NCI-H2107 treated with DMSO at 0.1 percent for 48 hours (cell line): Measurements from ENCODE around the gene WNT5B.

Experiments used
- DNase-seq: peaks from one replicate; lab custom pipeline; 2025; ENCODE audit not compliant: unreplicated experiment; lab: John Stamatoyannopoulos, UW

WNT5B gene

GRCh38 chr12:1629338-1630132, 504 bp downstream of the WNT5B start:
- no peak for DNase-seq

- no peak for DNase-seq
These were observed 1.2 kb downstream of the WNT5B start for GRCh38 chr12:1630133-1630826.

- DNase-seq: no peak
These were observed 2.0 kb downstream of the WNT5B start for GRCh38 chr12:1630827-1631591.

GRCh38 chr12:1632702-1633101, 3.7 kb downstream of the WNT5B start:
- DNase-seq: no peak

- DNase-seq: no peak
These were observed 4.4 kb downstream of the WNT5B start for GRCh38 chr12:1633459-1633858.

- DNase-seq: no peak
These were observed 5.1 kb downstream of the WNT5B start for GRCh38 chr12:1634149-1634548.

GRCh38 chr12:1634590-1635191, 5.7 kb downstream of the WNT5B start:
- DNase-seq: peak; percentile 32

GRCh38 chr12:1635301-1636095, 6.5 kb downstream of the WNT5B start:
- DNase-seq: no peak

- DNase-seq: no peak
These were observed 9.2 kb downstream of the WNT5B start for GRCh38 chr12:1638203-1638602.

GRCh38 chr12:1639538-1639937, 10.5 kb downstream of the WNT5B start:
- no peak for DNase-seq

GRCh38 chr12:1640328-1641234, 11.6 kb downstream of the WNT5B start:
- DNase-seq: no peak

GRCh38 chr12:1642513-1642912, 13.5 kb downstream of the WNT5B start:
- DNase-seq: no peak

GRCh38 chr12:1643043-1643442, 14.0 kb downstream of the WNT5B start:
- DNase-seq: no peak

- no peak for DNase-seq
These were observed 15.0 kb downstream of the WNT5B start for GRCh38 chr12:1643905-1644533.

- DNase-seq: peak; percentile 86
These were observed 15.8 kb downstream of the WNT5B start for GRCh38 chr12:1644534-1645438.

GRCh38 chr12:1645819-1646218, 16.8 kb downstream of the WNT5B start:
- no peak for DNase-seq

- DNase-seq: no peak
These were observed 17.7 kb downstream of the WNT5B start for GRCh38 chr12:1646569-1647284.
